ENCODE results near the gene USE1. TPM values are rescaled to one million over a fixed set of nuclear protein-coding genes. Genes with fewer than 3 reads are reported as not detected.

USE1 gene
- 10.5 and 18.6 TPM in 2 replicates for total RNA-seq

GRCh38 chr19:17215127-17215971 lies at the start of gene USE1:
USE1 (plus strand) TSS chr19:17215357; CDS start chr19:17215406, 49 bp downstream.

GRCh38 chr19:17226002-17226933 lies 11.1 kb downstream of the USE1 start, which contains the start of gene OCEL1:
OCEL1 (plus strand) TSS chr19:17226226; CDS start chr19:17226248, 22 bp downstream.

GRCh38 chr19:17245535-17245984 lies 30.4 kb downstream of the USE1 start, which contains the start of gene NR2F6:
NR2F6 (minus strand) TSS chr19:17245919; CDS start chr19:17245220, 699 bp downstream.

GRCh38 chr19:17264641-17264979 lies 49.5 kb downstream of the USE1 start, which contains the start of gene USHBP1:
USHBP1 (minus strand) TSS chr19:17264745; CDS start chr19:17264299, 446 bp downstream.

GRCh38 chr19:17266975-17267788 lies 52.0 kb downstream of the USE1 start, which contains the start of gene BABAM1:
BABAM1 (plus strand) TSS chr19:17267443; CDS start chr19:17268807, 1,364 bp downstream.

Other genes with a start within 250 kb of the USE1 start
- gene CPAMD8, start 188.5 kb upstream of the USE1 start, total RNA-seq, result 0.22 and 0.66 TPM in 2 replicates
- 8.3 and 8.8 TPM in 2 replicates for gene HAUS8, start 139.9 kb upstream of the USE1 start, total RNA-seq
- 88.3 and 94.1 TPM in 2 replicates for gene MYO9B, start 139.6 kb upstream of the USE1 start, total RNA-seq
- gene OCEL1, start 10.9 kb downstream of the USE1 start, total RNA-seq, result 5.5 and 5.9 TPM in 2 replicates
- 20.1 and 36.8 TPM in 2 replicates for gene NR2F6, start 30.6 kb downstream of the USE1 start, total RNA-seq
- gene USHBP1, start 49.4 kb downstream of the USE1 start, total RNA-seq, result 7.0 and 15.1 TPM in 2 replicates
- gene BABAM1, start 52.1 kb downstream of the USE1 start, total RNA-seq, result 89.1 and 89.2 TPM in 2 replicates
- 1.5 and 1.6 TPM in 2 replicates for gene ANKLE1, start 66.5 kb downstream of the USE1 start, total RNA-seq
- gene ABHD8, start 88.1 kb downstream of the USE1 start, total RNA-seq, result 6.3 and 9.0 TPM in 2 replicates
- gene MRPL34, start 90.5 kb downstream of the USE1 start, total RNA-seq, result 40.0 and 48.0 TPM in 2 replicates
- gene DDA1, start 94.2 kb downstream of the USE1 start, total RNA-seq, result 26.6 and 27.0 TPM in 2 replicates
- 3.2 and 4.3 TPM in 2 replicates for gene ANO8, start 119.5 kb downstream of the USE1 start, total RNA-seq
- gene GTPBP3, start 122.2 kb downstream of the USE1 start, total RNA-seq, result 13.0 and 20.0 TPM in 2 replicates
- gene PLVAP, start 162.0 kb downstream of the USE1 start, total RNA-seq, result 2.5 and 3.6 TPM in 2 replicates
- 0.13 and 0.50 TPM in 2 replicates for gene CCDC194, start 178.8 kb downstream of the USE1 start, total RNA-seq
- 35.6 and 46.1 TPM in 2 replicates for gene BST2, start 190.3 kb downstream of the USE1 start, total RNA-seq
- 29.5 and 40.0 TPM in 2 replicates for gene MVB12A, start 204.7 kb downstream of the USE1 start, total RNA-seq
- not detected in 2 replicates for gene TMEM221, start 233.3 kb downstream of the USE1 start, total RNA-seq
- not detected in 2 replicates for gene NXNL1, start 245.6 kb downstream of the USE1 start, total RNA-seq